ENCODE data around the gene GET4. TPM values are rescaled to one million over a fixed set of nuclear protein-coding genes. Genes with fewer than 3 reads are reported as not detected.

Gene GET4
- total and polyA plus RNA-seq, 2 of the 13 experiments (the other 11 are each of a cell fraction or from before 2014, with no cell fraction given): 28.2 to 35.2 TPM

- Histone ChIP-seq H2AFZ (ENCODE audit: low read length) (no peak overlapping the region), H3K9me3 (ENCODE audit: low read length) (no peaks in the 10 kb centered on the region), H3K27me3 (ENCODE audit: control insufficient read depth in 1 of 2, insufficient read depth in 2 of 2, low read length in 2 of 2) (no peaks in the 10 kb centered on the region), H3K36me3 (replicated peaks in 1 of 2; ENCODE audit: control insufficient read depth in 1 of 2, insufficient read depth in 2 of 2, low read length in 2 of 2) (peaks cover 4 to 7% of the 10 kb centered on the region in 2 experiments; a peak in 3 of 5 replicates), H3K27ac (ENCODE audit: extremely low read length, insufficient read depth, low read length) (peak overlapping the region; percentile 70), H3K4me3 (replicated peaks in 1 of 3; ENCODE audit: insufficient read depth in 1 of 3, low read depth in 2 of 3, low read length in 3 of 3) (peak overlapping the region in 1 of 3 experiments; percentile 43; a peak in 1 of 6 replicates), H4K20me1 (ENCODE audit: insufficient read depth, low read length) (no peaks in the 10 kb centered on the region), H3K9ac (ENCODE audit: insufficient read depth, low read depth, low read length) (0 out of 2 replicates have a peak overlapping the region, but pooled peaks have one; percentile 8), H3K79me2 (ENCODE audit: insufficient read depth, low read length) (no peaks in the 10 kb centered on the region), H3K4me2 (ENCODE audit: low read depth, low read length) (peak overlapping the region; percentile 63), H3K4me1 (ENCODE audit: insufficient read depth, low read length) (peaks cover 16% of the 10 kb centered on the region)
- FAIRE-seq (peak; percentile 66), DNase-seq (ENCODE audit: low spot score) (peak; percentile 85), ATAC-seq (peak; percentile 80)
- ChIA-PET CTCF (ENCODE audit: low intra/inter-chr PET ratio, low total read pairs) (no interaction called here), POLR2A (interaction anchor here (0.9 to 2.6 kb wide), 17 partner anchors 9 to 91 kb away, joined by 3 to 28 read pairs (median 5); partner anchors contain the start of gene COX19)
- no TSS peak for BruUV-seq (replicated peaks)
- intact Hi-C loops (cut with micrococcal nuclease; ENCODE audit: unreplicated experiment) (loop anchor here (10.0 kb wide), 1 partner anchor 53 kb away; the partner anchor contains the start of gene ADAP1), in situ Hi-C loops (cut with HindIII; ENCODE audit: extremely low pct_ligation_motif_present, low pct_unique_long_range_greater_than_20kb) (no loop called here)
- 21% methylated on average over 11 of the region's 24 CpGs for WGBS (ENCODE audit: low lambda C conversion rate)
- TF ChIP-seq NR2F6 (IDR thresholded peaks at IDR 0.05) (peak; percentile 59; the same call in 1 of the 2 replicates), NR2F6 (CRISPR knock-in tag; IDR thresholded peaks at IDR 0.05) (no peak), ZNF281 (CRISPR knock-in tag; IDR thresholded peaks at IDR 0.05; ENCODE audit: borderline replicate concordance) (no peak; the same call in 1 of the 2 replicates), TCF7 (IDR thresholded peaks at IDR 0.05; ENCODE audit: low read depth) (no peak), GTF2F1 (IDR thresholded peaks at IDR 0.05; ENCODE audit: low read length) (no peak), ZNF446 (CRISPR knock-in tag; IDR thresholded peaks at IDR 0.05) (no peak), HMGA1 (CRISPR knock-in tag; conservative IDR thresholded peaks at IDR 0.05) (no peak), RAD21 (CRISPR knock-in tag; IDR thresholded peaks at IDR 0.05) (no peak), PRDM15 (CRISPR knock-in tag; IDR thresholded peaks at IDR 0.05) (no peak), JUN (CRISPR knock-in tag; IDR thresholded peaks at IDR 0.05) (no peak), ZKSCAN5 (CRISPR knock-in tag; IDR thresholded peaks at IDR 0.05) (no peak), TAF15 (IDR thresholded peaks at IDR 0.05; ENCODE audit: low read depth, low read length, poor library complexity, severe bottlenecking) (no peak), HNF4A (CRISPR knock-in tag; IDR thresholded peaks at IDR 0.05) (peak; percentile 75), FOSL2 (CRISPR knock-in tag; IDR thresholded peaks at IDR 0.05) (no peak), THAP7 (CRISPR knock-in tag; IDR thresholded peaks at IDR 0.05) (no peak)
Measured at GRCh38 chr7:901388-902154, 25.2 kb downstream of the GET4 start.

All from HepG2 (cell line).